Activated T-cell treated with anti-CD3 and anti-CD28 coated beads, Interleukin-2, amount 50 U/mL, for 72 hours (primary cell): ENCODE data around the gene H6PD. TPM values are rescaled to one million over a fixed set of nuclear protein-coding genes. Genes with fewer than 3 reads are reported as not detected.

Experiments used
- ATAC-seq, 2 donors: fragments of 150-1000 bp; cut with Tn5 transposase; replicated peaks in 1 of 2; 2 replicates each; pipeline ENCODE4 v1.10.0; 2021; ENCODE audit warnings: moderate library complexity in 2 of 2, mild to moderate bottlenecking in 1 of 2
- DNase-seq, 2 donors: peaks; one replicate each; pipeline ENCODE4 v3.0.0; 2021 to 2022; ENCODE audit warnings: mixed read lengths in 1 of 2
- H3K27ac Mint-ChIP-seq: one replicate; pipeline ENCODE4 v1.8.0; 2022; ENCODE audit warnings: mild to moderate bottlenecking, moderate library complexity, mixed read lengths
- H3K27me3 Mint-ChIP-seq: one replicate; pipeline ENCODE4 v1.8.0; 2022; ENCODE audit warnings: low read depth, mixed read lengths
- H3K36me3 Mint-ChIP-seq, 2 donors: one replicate each; pipeline ENCODE4 v1.8.0; 2022; ENCODE audit warnings: mixed read lengths in 2 of 2, mild to moderate bottlenecking in 1 of 2; ENCODE audit not compliant: insufficient read depth in 2 of 2
- H3K4me1 Mint-ChIP-seq: one replicate; pipeline ENCODE4 v1.8.0; 2022; ENCODE audit warnings: low read depth, mixed read lengths
- H3K4me3 Mint-ChIP-seq, 2 donors: one replicate each; pipeline ENCODE4 v1.8.0; 2022; ENCODE audit warnings: mild to moderate bottlenecking in 2 of 2, mixed read lengths in 2 of 2, moderate library complexity in 2 of 2
- H3K9me3 Mint-ChIP-seq, 2 donors: one replicate each; pipeline ENCODE4 v1.8.0; 2022; ENCODE audit warnings: mixed read lengths in 2 of 2
- total RNA-seq, 2 donors: library from RNA; stranded (reverse); gene quantifications; one replicate each; pipeline ENCODE4 v1.2.3, GENCODE V29; 2022

H6PD gene
- total RNA-seq, 2 donors from 2014 or later, result 20.2 to 21.0 TPM

DNA sequence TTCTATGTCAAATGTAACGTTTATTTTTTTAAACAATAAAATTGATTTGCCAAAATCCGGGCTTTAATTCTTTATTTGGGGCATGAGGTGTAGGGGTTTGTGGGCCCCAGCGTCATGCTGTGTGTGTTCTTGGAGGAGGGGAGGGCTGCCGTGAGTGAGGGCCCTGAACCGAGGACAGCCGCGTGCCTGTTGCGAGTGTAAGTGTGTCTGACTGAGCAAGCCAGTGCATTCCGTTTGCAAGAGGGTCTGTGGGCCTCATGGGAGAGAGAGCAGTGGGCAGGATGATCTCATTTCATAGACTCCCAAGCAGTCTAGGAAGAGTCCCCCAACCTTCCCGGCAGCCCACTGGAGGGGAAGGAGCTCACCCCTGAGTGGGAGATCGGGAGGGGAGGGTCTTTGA is 36.7 kb downstream of the H6PD start:
- Mint-ChIP-seq H3K4me3 (no peak overlapping the region), H3K27ac (no peak overlapping the region)
- no peak for ATAC-seq

GRCh38 chr1:9271861-9272595 is 37.5 kb downstream of the H6PD start:
- no peak for ATAC-seq
- Mint-ChIP-seq H3K36me3 (peaks cover 2% of the 10 kb centered on the region in 2 donors), H3K4me3 (no peak overlapping the region), H3K27me3 (peaks cover 5% of the 10 kb centered on the region), H3K9me3 (peaks cover 1 to 2% of the 10 kb centered on the region in 2 donors), H3K27ac (no peak overlapping the region), H3K4me1 (peaks cover 24% of the 10 kb centered on the region)
- no peak for DNase-seq

More for the DNA sequence above, 36.7 kb downstream of the H6PD start:
- Mint-ChIP-seq H3K9me3 (no peaks in the 10 kb centered on the region), H3K4me1 (peaks cover 26% of the 10 kb centered on the region), H3K27me3 (peaks cover 5% of the 10 kb centered on the region), H3K36me3 (no peaks in the 10 kb centered on the region)
- no peak for DNase-seq

DNA sequence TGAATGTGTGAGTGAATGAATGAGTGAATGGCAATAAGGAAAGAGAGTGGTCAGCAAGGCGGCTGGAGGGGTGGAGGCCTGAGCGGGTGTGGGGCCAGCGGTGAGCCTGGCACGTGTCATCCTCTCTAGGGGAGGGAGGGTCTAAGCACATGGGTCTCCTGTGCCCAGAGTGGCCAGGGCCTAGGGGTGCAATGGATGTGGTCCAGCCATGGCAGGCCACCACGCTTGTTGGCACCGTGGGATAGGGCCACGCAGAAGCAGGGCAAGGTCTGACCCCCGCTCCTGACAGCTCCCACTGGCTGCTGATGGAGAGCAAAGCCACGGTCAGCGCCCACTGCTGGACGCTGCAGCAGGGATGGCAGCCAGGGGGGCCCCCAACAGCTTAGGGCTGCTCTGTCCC is 38.6 kb downstream of the H6PD start:
- ATAC-seq, result no peak
- Mint-ChIP-seq H3K27ac (no peak overlapping the region), H3K27me3 (peaks cover 5% of the 10 kb centered on the region), H3K4me1 (peaks cover 18% of the 10 kb centered on the region), H3K9me3 (peaks cover 1 to 2% of the 10 kb centered on the region in 2 donors), H3K4me3 (no peak overlapping the region), H3K36me3 (peaks cover 2% of the 10 kb centered on the region in 2 donors)
- no peak for DNase-seq

GRCh38 chr1:9275161-9275560 is 40.6 kb downstream of the H6PD start:
- H3K36me3 Mint-ChIP-seq, result peaks cover 2% of the 10 kb centered on the region in 2 donors
- DNase-seq (no peak), ATAC-seq (no peak)
- peaks cover 5% of the 10 kb centered on the region for H3K27me3 Mint-ChIP-seq
- H3K4me1 Mint-ChIP-seq, result peaks cover 33% of the 10 kb centered on the region
- H3K27ac Mint-ChIP-seq, result peak overlapping the region; percentile 11
- H3K4me3 Mint-ChIP-seq, result peak overlapping the region; percentile 49 to 55
- peaks cover 1 to 2% of the 10 kb centered on the region in 2 donors for H3K9me3 Mint-ChIP-seq

DNA sequence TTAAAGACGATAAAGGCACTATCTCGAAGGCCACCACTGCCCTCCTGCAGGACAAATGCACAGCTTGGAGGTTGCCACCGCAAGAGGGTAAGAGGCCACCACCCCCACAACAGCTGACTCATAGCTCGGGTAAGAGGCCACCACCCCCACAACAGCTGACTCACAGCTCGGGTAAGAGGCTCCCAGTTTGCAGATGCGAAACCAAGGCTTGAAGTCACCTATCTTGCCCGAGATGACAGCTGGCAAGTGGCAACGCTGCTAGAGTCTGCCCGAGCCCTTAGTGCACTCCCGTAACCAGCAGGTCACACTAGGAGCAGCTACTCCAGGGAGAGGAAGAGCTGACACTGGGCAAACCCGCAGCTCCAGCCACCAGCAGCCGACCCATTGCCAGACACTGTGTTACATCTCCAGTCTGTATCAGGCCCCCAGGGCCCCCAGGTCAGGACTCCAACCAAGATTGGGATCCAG is 41.0 kb downstream of the H6PD start:
- H3K4me1 Mint-ChIP-seq, result peaks cover 37% of the 10 kb centered on the region
- peaks cover 1 to 2% of the 10 kb centered on the region in 2 donors for H3K9me3 Mint-ChIP-seq
- peak overlapping the region; percentile 11 for H3K27ac Mint-ChIP-seq
- ATAC-seq (peak; percentile 89 to 94), DNase-seq (peak; percentile 90 to 91)
- peaks cover 2% of the 10 kb centered on the region in 2 donors for H3K36me3 Mint-ChIP-seq
- peak overlapping the region; percentile 49 to 55 for H3K4me3 Mint-ChIP-seq
- H3K27me3 Mint-ChIP-seq, result peaks cover 5% of the 10 kb centered on the region

GRCh38 chr1:9278116-9278515 is 43.5 kb downstream of the H6PD start:
- Mint-ChIP-seq H3K27ac (no peak overlapping the region), H3K27me3 (peaks cover 5% of the 10 kb centered on the region), H3K36me3 (peaks cover 2% of the 10 kb centered on the region in 2 donors), H3K9me3 (peaks cover 1 to 2% of the 10 kb centered on the region in 2 donors), H3K4me3 (no peak overlapping the region), H3K4me1 (peaks cover 52% of the 10 kb centered on the region)
- no peak for ATAC-seq
- DNase-seq, result no peak

- DNase-seq (no peak), ATAC-seq (no peak)
- peak overlapping the region in 1 of 2 donors; percentile 56 for H3K4me3 Mint-ChIP-seq
- peaks cover 58% of the 10 kb centered on the region for H3K4me1 Mint-ChIP-seq
- H3K27ac Mint-ChIP-seq, result no peak overlapping the region
- peaks cover 2% of the 10 kb centered on the region in 2 donors for H3K36me3 Mint-ChIP-seq
- H3K9me3 Mint-ChIP-seq, result peaks cover 1 to 2% of the 10 kb centered on the region in 2 donors
- peaks cover 5% of the 10 kb centered on the region for H3K27me3 Mint-ChIP-seq
Observed at GRCh38 chr1:9278585-9279153, 44.1 kb downstream of the H6PD start.

DNA sequence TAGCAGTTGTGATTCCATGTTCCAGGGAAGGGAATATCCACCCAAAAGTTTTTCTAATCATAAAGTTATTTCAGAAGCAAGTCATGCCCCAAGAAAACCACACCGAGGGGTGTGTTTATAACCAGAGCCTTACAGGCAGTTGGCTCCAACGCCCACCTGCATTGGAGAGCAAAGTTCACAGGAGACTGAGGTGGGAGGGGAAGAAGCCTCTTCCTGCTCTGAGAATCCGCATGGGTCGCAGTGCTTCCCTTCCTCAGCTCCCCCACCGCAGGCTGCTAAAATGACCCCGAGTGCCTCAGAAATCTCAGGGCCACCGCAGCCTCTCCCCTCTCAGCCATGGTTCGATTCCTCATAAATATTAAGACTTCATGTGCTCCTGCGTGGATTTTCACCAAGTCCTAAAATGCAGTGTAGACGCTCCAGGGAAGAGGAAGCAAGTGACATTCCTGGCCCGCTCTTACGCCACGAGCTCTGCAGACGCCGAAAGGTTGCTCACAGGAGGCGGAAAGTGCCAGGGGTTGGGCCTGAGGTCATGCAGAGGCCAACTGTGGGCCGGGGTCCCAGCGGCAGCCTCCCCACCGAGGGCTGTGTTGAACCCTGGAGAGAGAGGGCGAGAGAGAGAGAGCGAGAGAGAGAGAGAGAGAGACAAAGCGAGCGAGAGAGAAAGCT is 44.7 kb downstream of the H6PD start:
- Mint-ChIP-seq H3K4me3 (peak overlapping the region; percentile 55 to 56), H3K27me3 (peaks cover 5% of the 10 kb centered on the region), H3K9me3 (peaks cover 1 to 2% of the 10 kb centered on the region in 2 donors), H3K27ac (no peak overlapping the region), H3K4me1 (peaks cover 64% of the 10 kb centered on the region), H3K36me3 (peaks cover 2% of the 10 kb centered on the region in 2 donors)
- peak in 1 of 2 donors; percentile 56 for DNase-seq
- ATAC-seq, result no peak

- peak overlapping the region; percentile 72 to 77 for H3K4me3 Mint-ChIP-seq
- H3K27me3 Mint-ChIP-seq, result peaks cover 2% of the 10 kb centered on the region
- H3K27ac Mint-ChIP-seq, result no peak overlapping the region
- H3K4me1 Mint-ChIP-seq, result peaks cover 61% of the 10 kb centered on the region
- peak; percentile 77 to 83 for ATAC-seq
- H3K9me3 Mint-ChIP-seq, result peaks cover 2 to 4% of the 10 kb centered on the region in 2 donors
- H3K36me3 Mint-ChIP-seq, result peaks cover 2 to 7% of the 10 kb centered on the region in 2 donors
- DNase-seq, result peak; percentile 75 to 88
Observed at GRCh38 chr1:9280015-9280860, 45.7 kb downstream of the H6PD start.

DNA sequence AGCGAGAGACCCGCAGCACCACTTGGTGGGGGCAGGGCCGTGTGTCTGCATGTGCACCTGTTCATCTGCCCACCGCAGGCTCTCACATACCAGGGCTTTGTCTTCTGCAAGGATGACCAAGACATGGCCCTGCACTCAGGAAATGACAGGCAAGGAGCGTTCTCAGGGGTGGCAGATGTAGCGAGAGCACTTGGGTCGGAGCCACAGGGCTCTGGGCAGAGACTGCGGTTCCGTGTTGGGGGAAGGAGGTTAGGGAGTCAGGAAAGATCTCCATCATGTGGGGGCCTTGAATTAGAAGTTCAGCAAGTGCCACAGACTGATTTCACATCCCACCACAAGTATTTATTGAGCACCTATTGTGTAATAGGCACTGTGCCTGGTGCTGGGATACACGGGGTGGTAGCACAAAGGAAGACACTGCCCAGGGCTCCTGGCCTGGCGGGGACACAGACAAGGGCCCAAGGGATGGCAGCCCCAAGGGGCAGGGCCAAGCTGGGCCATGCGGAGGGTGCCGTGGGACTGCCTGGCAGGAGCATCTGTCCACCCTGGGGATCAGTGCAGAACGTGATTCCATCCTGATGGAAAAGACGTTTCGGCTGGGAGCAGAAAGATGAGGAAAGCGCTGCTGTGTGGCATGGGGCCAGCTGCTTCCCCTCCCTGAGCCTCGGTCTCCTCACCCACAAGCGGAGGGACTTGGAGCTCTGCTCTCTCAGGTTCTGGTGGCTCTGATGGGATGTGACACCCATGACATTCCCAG is 46.7 kb downstream of the H6PD start:
- no peak overlapping the region for H3K27ac Mint-ChIP-seq
- H3K9me3 Mint-ChIP-seq, result peaks cover 4% of the 10 kb centered on the region in 2 donors
- no peak for ATAC-seq
- H3K36me3 Mint-ChIP-seq, result peaks cover 3 to 8% of the 10 kb centered on the region in 2 donors
- H3K4me1 Mint-ChIP-seq, result peaks cover 55% of the 10 kb centered on the region
- peak overlapping the region; percentile 72 to 77 for H3K4me3 Mint-ChIP-seq
- no peak for DNase-seq
- no peaks in the 10 kb centered on the region for H3K27me3 Mint-ChIP-seq

GRCh38 chr1:9281908-9282695 is 47.5 kb downstream of the H6PD start:
- peaks cover 2 to 3% of the 10 kb centered on the region in 2 donors for H3K9me3 Mint-ChIP-seq
- peaks cover 56% of the 10 kb centered on the region for H3K4me1 Mint-ChIP-seq
- H3K27ac Mint-ChIP-seq, result no peak overlapping the region
- DNase-seq (no peak), ATAC-seq (no peak)
- no peak overlapping the region for H3K4me3 Mint-ChIP-seq
- H3K36me3 Mint-ChIP-seq, result peaks cover 3 to 8% of the 10 kb centered on the region in 2 donors
- H3K27me3 Mint-ChIP-seq, result no peaks in the 10 kb centered on the region
